Suprapubic skin (tissue), 4 donors: ENCODE measurements around the gene TELO2.

ENCODE experiments used
- CTCF ChIP-seq, 2 donors: fragments of 200-600 bp in 1 of 2; fragments of 450-650 bp in 1 of 2; sonication (generic) in 1 of 2; IDR thresholded peaks; one replicate each; pipeline ENCODE4 v1.5.1; 2016 to 2019; ENCODE audit warnings: antibody characterized with exemption in 2 of 2, mild to moderate bottlenecking in 1 of 2, moderate library complexity in 1 of 2
- EP300 ChIP-seq: sonication (generic); formaldehyde crosslinking; IDR thresholded peaks from one replicate; pipeline ENCODE4 v1.6.1; 2017; ENCODE audit warnings: antibody characterized with exemption
- POLR2A ChIP-seq, 2 donors: fragments of 450-650 bp; IDR thresholded peaks; one replicate each; pipeline ENCODE4 v1.6.1; 2017; ENCODE audit warnings: antibody characterized with exemption in 2 of 2, mild to moderate bottlenecking in 2 of 2, moderate library complexity in 2 of 2
- POLR2AphosphoS5 ChIP-seq, 3 donors: sonication (generic); formaldehyde crosslinking; IDR thresholded peaks; one replicate each; pipeline ENCODE4 v1.6.1; 2017; ENCODE audit warnings: antibody characterized with exemption in 3 of 3

- TF ChIP-seq CTCF (IDR thresholded peaks at IDR 0.05) (no peak), EP300 (no peak), POLR2A (IDR thresholded peaks at IDR 0.05) (no peak), POLR2AphosphoS5 (IDR thresholded peaks at IDR 0.05) (no peak)
Measured at GRCh38 chr16:1548727-1549126, 55.6 kb downstream of the TELO2 start.
